ENCODE data around the gene SYMPK.

SYMPK gene

GRCh38 chr19:45825917-45826893 lies 36.7 kb downstream of the SYMPK start:
- H3K79me2 ChIP-seq, result no peaks in the 10 kb centered on the region
- H3K9ac ChIP-seq, result no peak overlapping the region
- no peaks in the 10 kb centered on the region for H3K36me3 ChIP-seq (ENCODE audit: control insufficient read depth, insufficient read depth, low read length)

GRCh38 chr19:45825263-45825605 lies 37.7 kb downstream of the SYMPK start:
- no peak overlapping the region for H3K9ac ChIP-seq
- H3K4me2 ChIP-seq (ENCODE audit: low read length), result no peak overlapping the region
- no peak overlapping the region for H3K4me3 ChIP-seq (ENCODE audit: low read depth, low read length)
- H3K36me3 ChIP-seq (ENCODE audit: control insufficient read depth, insufficient read depth, low read length), result no peaks in the 10 kb centered on the region
- peaks cover 11% of the 10 kb centered on the region for H3K4me1 ChIP-seq
- no peak for TF ChIP-seq CTCF (IDR thresholded peaks at IDR 0.05)
- H2AFZ ChIP-seq, result no peak overlapping the region
- no peaks in the 10 kb centered on the region for H3K27me3 ChIP-seq (ENCODE audit: control insufficient read depth, insufficient read depth, low read length)
- no peaks in the 10 kb centered on the region for H3K9me3 ChIP-seq (ENCODE audit: control insufficient read depth, low read length)
- no peak overlapping the region for H3K27ac ChIP-seq
- H3K79me2 ChIP-seq, result no peaks in the 10 kb centered on the region

More at GRCh38 chr19:45825917-45826893, 36.7 kb downstream of the SYMPK start:
- no peak overlapping the region for H3K4me3 ChIP-seq (ENCODE audit: low read depth, low read length)
- no peak overlapping the region for H3K27ac ChIP-seq
- no peak for TF ChIP-seq CTCF (IDR thresholded peaks at IDR 0.05)
- H3K27me3 ChIP-seq (ENCODE audit: control insufficient read depth, insufficient read depth, low read length), result no peaks in the 10 kb centered on the region
- H3K9me3 ChIP-seq (ENCODE audit: control insufficient read depth, low read length), result no peaks in the 10 kb centered on the region
- peaks cover 11% of the 10 kb centered on the region for H3K4me1 ChIP-seq
- H2AFZ ChIP-seq, result no peak overlapping the region
- no peak overlapping the region for H3K4me2 ChIP-seq (ENCODE audit: low read length)

- H3K36me3 ChIP-seq (ENCODE audit: control insufficient read depth, insufficient read depth, low read length), result no peaks in the 10 kb centered on the region
Measured at GRCh38 chr19:45824531-45825262, 38.2 kb downstream of the SYMPK start.

GRCh38 chr19:45824041-45824471 lies 38.9 kb downstream of the SYMPK start:
- Histone ChIP-seq H3K9ac (no peak overlapping the region), H3K27ac (no peak overlapping the region), H3K4me1 (peaks cover 11% of the 10 kb centered on the region)

More at GRCh38 chr19:45824531-45825262, 38.2 kb downstream of the SYMPK start:
- Histone ChIP-seq H3K9me3 (ENCODE audit: control insufficient read depth, low read length) (no peaks in the 10 kb centered on the region), H3K4me2 (ENCODE audit: low read length) (no peak overlapping the region), H3K4me3 (ENCODE audit: low read depth, low read length) (no peak overlapping the region), H3K4me1 (peaks cover 11% of the 10 kb centered on the region), H3K79me2 (no peaks in the 10 kb centered on the region), H3K27ac (no peak overlapping the region), H2AFZ (no peak overlapping the region), H3K9ac (no peak overlapping the region), H3K27me3 (ENCODE audit: control insufficient read depth, insufficient read depth, low read length) (no peaks in the 10 kb centered on the region)
- TF ChIP-seq CTCF (IDR thresholded peaks at IDR 0.05), result no peak

More at GRCh38 chr19:45824041-45824471, 38.9 kb downstream of the SYMPK start:
- Histone ChIP-seq H2AFZ (no peak overlapping the region), H3K4me2 (ENCODE audit: low read length) (no peak overlapping the region), H3K27me3 (ENCODE audit: control insufficient read depth, insufficient read depth, low read length) (no peaks in the 10 kb centered on the region), H3K79me2 (no peaks in the 10 kb centered on the region), H3K9me3 (ENCODE audit: control insufficient read depth, low read length) (no peaks in the 10 kb centered on the region), H3K4me3 (ENCODE audit: low read depth, low read length) (no peak overlapping the region), H3K36me3 (ENCODE audit: control insufficient read depth, insufficient read depth, low read length) (no peaks in the 10 kb centered on the region)
- no peak for TF ChIP-seq CTCF (IDR thresholded peaks at IDR 0.05)
